ENCODE measurements around the gene HK1.

GRCh38 chr10:69345402-69345801, 67.1 kb downstream of the HK1 start:
- TF ChIP-seq CTCF (conservative IDR thresholded peaks at IDR 0.05 in 1 of 2, IDR thresholded peaks at IDR 0.05 in 1 of 2; ENCODE audit: low read depth in 1 of 2, low read length in 2 of 2) (no peak), EZH2 (IDR thresholded peaks at IDR 0.05; ENCODE audit: low read length, missing control alignments) (no peak)
